GM20000 (cell line): Measurements from ENCODE around the gene EMP1.

Source experiments
- DNase-seq: peaks from one replicate; pipeline ENCODE4 v3.0.0; 2012; ENCODE audit warnings: low spot score
- TF ChIP-seq, protein P1 (sequence below): IDR thresholded peaks from 2 replicates; pipeline ENCODE4 v1.5.1; 2012; ENCODE audit warnings: mild to moderate bottlenecking, control low read depth; ENCODE audit errors: extremely low read depth, missing control alignments

Gene EMP1

GRCh38 chr12:13241833-13242488 is 45.4 kb downstream of the EMP1 start:
- TF ChIP-seq, protein P1, sequence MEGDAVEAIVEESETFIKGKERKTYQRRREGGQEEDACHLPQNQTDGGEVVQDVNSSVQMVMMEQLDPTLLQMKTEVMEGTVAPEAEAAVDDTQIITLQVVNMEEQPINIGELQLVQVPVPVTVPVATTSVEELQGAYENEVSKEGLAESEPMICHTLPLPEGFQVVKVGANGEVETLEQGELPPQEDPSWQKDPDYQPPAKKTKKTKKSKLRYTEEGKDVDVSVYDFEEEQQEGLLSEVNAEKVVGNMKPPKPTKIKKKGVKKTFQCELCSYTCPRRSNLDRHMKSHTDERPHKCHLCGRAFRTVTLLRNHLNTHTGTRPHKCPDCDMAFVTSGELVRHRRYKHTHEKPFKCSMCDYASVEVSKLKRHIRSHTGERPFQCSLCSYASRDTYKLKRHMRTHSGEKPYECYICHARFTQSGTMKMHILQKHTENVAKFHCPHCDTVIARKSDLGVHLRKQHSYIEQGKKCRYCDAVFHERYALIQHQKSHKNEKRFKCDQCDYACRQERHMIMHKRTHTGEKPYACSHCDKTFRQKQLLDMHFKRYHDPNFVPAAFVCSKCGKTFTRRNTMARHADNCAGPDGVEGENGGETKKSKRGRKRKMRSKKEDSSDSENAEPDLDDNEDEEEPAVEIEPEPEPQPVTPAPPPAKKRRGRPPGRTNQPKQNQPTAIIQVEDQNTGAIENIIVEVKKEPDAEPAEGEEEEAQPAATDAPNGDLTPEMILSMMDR: no peak
- no peak for DNase-seq

- TF ChIP-seq, protein P1: no peak
Measured at GRCh38 chr12:13242936-13243335, 46.4 kb downstream of the EMP1 start.

DNA sequence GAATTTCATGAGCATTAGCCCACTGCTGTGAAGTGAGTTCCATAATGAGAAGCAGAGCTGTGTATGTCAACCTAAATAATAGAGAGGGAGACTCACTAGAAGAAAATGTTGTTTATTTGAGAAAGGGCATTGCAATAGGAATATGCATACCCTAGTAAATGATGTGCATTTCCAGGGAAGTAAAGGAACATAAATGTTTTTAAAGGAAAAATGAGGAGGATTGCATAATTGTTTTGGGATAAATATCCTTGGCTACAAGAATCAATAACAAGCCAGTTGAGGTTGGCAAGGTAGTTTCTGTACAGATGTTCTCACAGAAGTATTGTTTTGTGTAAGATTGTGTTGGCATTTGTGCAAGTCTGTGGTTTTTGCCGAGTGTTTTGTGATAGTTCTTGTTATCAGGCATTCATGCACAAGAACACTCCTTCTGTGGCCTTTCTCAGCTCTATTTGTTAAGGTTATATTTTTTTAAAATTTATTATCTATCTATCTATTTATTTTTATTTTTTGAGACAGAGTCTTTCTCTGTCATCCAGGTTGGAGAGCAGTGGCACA is 47.1 kb downstream of the EMP1 start:
- TF ChIP-seq, protein P1: no peak
- no peak for DNase-seq

More at GRCh38 chr12:13242936-13243335, 46.4 kb downstream of the EMP1 start:
- no peak for DNase-seq

- TF ChIP-seq, protein P1: no peak
- no peak for DNase-seq
Measured at GRCh38 chr12:13247596-13247995, 51.1 kb downstream of the EMP1 start.

- no peak for DNase-seq
- TF ChIP-seq, protein P1: no peak
Measured at GRCh38 chr12:13248964-13249363, 52.4 kb downstream of the EMP1 start.

- TF ChIP-seq, protein P1: no peak
- no peak for DNase-seq
Measured at GRCh38 chr12:13250416-13250815, 53.9 kb downstream of the EMP1 start.

- TF ChIP-seq, protein P1: no peak
- DNase-seq: no peak
Measured at GRCh38 chr12:13251521-13251920, 55.0 kb downstream of the EMP1 start.
